ENCODE data around the gene VRTN.

Gene VRTN

GRCh38 chr14:74407801-74408154, 59.5 kb downstream of the VRTN start:
- 89 to 93% methylated on average over 3 to 4 of the region's 5 CpGs for WGBS, 2 experiments (ENCODE audit: insufficient coverage in 2 of 2)
- no peaks in the 10 kb centered on the region for H3K9me3 ChIP-seq (ENCODE audit: control insufficient read depth, low read length)

DNA sequence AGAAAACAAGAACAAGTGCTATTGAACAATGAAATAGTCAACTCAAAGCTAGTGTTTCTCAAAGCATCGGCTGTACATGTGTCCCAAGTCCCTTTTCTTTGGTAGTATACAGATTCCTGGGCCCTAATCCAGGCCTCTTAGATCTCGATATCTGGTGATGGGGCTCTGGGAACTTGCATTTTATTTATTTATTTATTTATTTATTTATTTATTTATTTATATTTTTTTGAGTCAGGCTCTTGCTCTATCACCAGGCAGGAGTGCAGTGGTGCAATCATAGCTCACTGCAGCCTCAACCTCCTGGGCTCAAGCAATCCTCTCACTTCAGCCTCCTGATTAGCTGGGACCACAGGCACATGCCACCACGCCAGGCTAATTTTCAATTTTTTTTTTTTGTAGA, 60.6 kb downstream of the VRTN start:
- Histone ChIP-seq H3K9me3 (ENCODE audit: control insufficient read depth, low read length) (no peaks in the 10 kb centered on the region), H3K4me1 (ENCODE audit: control insufficient read depth, insufficient read depth, low read length, poor library complexity, severe bottlenecking) (no peaks in the 10 kb centered on the region), H3K27ac (ENCODE audit: low read depth, low read length, severe bottlenecking) (no peak overlapping the region), H3K4me3 (ENCODE audit: extremely low read depth, insufficient read depth, low read length, poor library complexity, severe bottlenecking) (no peak overlapping the region), H3K36me3 (ENCODE audit: control insufficient read depth, insufficient read depth, low read length) (no peaks in the 10 kb centered on the region)
- WGBS, 2 experiments (ENCODE audit: insufficient coverage in 2 of 2): 100% methylated on average over 2 of the region's 3 CpGs

More at GRCh38 chr14:74407801-74408154, 59.5 kb downstream of the VRTN start:
- Histone ChIP-seq H3K4me3 (ENCODE audit: extremely low read depth, insufficient read depth, low read length, poor library complexity, severe bottlenecking) (no peak overlapping the region), H3K4me1 (ENCODE audit: control insufficient read depth, insufficient read depth, low read length, poor library complexity, severe bottlenecking) (peaks cover 5% of the 10 kb centered on the region), H3K27ac (ENCODE audit: low read depth, low read length, severe bottlenecking) (no peak overlapping the region), H3K36me3 (ENCODE audit: control insufficient read depth, insufficient read depth, low read length) (no peaks in the 10 kb centered on the region)

DNA sequence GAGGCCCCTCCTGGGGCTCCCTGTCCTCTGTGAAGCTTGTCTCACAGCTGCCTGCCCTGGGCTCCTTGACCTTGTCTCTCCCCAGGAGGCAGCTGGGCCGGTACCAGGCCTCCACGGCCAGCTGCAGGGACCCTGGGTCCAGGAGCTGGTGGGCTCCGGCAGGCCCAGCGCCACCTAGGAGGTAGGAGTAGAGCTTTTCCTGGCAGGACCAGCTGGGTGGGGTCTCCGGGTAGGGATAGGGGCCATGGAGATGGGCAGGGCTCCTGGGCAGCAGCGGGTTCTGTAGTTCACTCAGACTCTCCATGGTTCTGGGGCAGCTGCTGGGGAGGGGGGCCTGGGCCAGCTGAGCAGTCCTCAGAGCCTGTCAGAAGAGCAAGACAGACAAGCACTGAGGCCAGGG, 61.2 kb downstream of the VRTN start:
- Histone ChIP-seq H3K9me3 (ENCODE audit: control insufficient read depth, low read length) (no peaks in the 10 kb centered on the region), H3K27ac (ENCODE audit: low read depth, low read length, severe bottlenecking) (no peak overlapping the region), H3K4me1 (ENCODE audit: control insufficient read depth, insufficient read depth, low read length, poor library complexity, severe bottlenecking) (peaks cover 2% of the 10 kb centered on the region), H3K36me3 (ENCODE audit: control insufficient read depth, insufficient read depth, low read length) (no peaks in the 10 kb centered on the region), H3K4me3 (ENCODE audit: extremely low read depth, insufficient read depth, low read length, poor library complexity, severe bottlenecking) (no peak overlapping the region)
- WGBS, 2 experiments (ENCODE audit: insufficient coverage in 2 of 2): 78 to 82% methylated on average over 5 to 6 of the region's 6 CpGs
